HEK293 (cell line): ENCODE results near the gene ZP4.
A peak's percentile ranks its signal among the peaks of the same experiment; 100 is the strongest.

Experiments used
- HIC1 ChIP-seq: fragments of 450-650 bp; formaldehyde crosslinking; IDR thresholded peaks from 2 replicates; pipeline ENCODE4 v1.5.1; 2016; ENCODE audit warnings: missing biosample characterization, missing genetic modification characterization
- MZF1 ChIP-seq: fragments of 450-650 bp; formaldehyde crosslinking; IDR thresholded peaks from 2 replicates; pipeline ENCODE4 v1.5.1; 2017; ENCODE audit warnings: missing biosample characterization, missing genetic modification characterization, borderline replicate concordance
- PRDM1 ChIP-seq: fragments of 450-650 bp; formaldehyde crosslinking; IDR thresholded peaks from 2 replicates; pipeline ENCODE4; 2016; ENCODE audit warnings: missing biosample characterization, missing genetic modification characterization
- PRDM10 ChIP-seq: fragments of 450-650 bp; formaldehyde crosslinking; IDR thresholded peaks from 2 replicates; pipeline ENCODE4 v1.5.1; 2016; ENCODE audit warnings: missing biosample characterization, missing genetic modification characterization
- SETDB1 ChIP-seq: IDR thresholded peaks from one replicate; pipeline ENCODE4 v1.6.1; 2017; ENCODE audit warnings: mild to moderate bottlenecking, low read length, moderate library complexity, mixed read lengths; ENCODE audit not compliant: insufficient read length
- SP3 ChIP-seq: fragments of 450-650 bp; formaldehyde crosslinking; IDR thresholded peaks from 2 replicates; pipeline ENCODE4 v1.5.1; 2016; ENCODE audit warnings: missing biosample characterization, missing genetic modification characterization
- SP7 ChIP-seq: fragments of 450-650 bp; formaldehyde crosslinking; IDR thresholded peaks from 2 replicates; pipeline ENCODE4 v1.5.1; 2016; ENCODE audit warnings: missing biosample characterization, missing genetic modification characterization
- TRIM28 ChIP-seq: IDR thresholded peaks from 2 replicates; pipeline ENCODE4 v1.6.1; 2011; ENCODE audit warnings: low read length, control low read depth, borderline replicate concordance
- ZBTB21 ChIP-seq: fragments of 450-650 bp; formaldehyde crosslinking; IDR thresholded peaks from 2 replicates; pipeline ENCODE4 v1.5.1; 2017; ENCODE audit warnings: missing biosample characterization, missing genetic modification characterization
- ZBTB48 ChIP-seq: fragments of 450-650 bp; formaldehyde crosslinking; IDR thresholded peaks from 2 replicates; pipeline ENCODE4 v1.5.1; 2016; ENCODE audit warnings: missing biosample characterization, missing genetic modification characterization
- ZEB2 ChIP-seq: fragments of 450-650 bp; formaldehyde crosslinking; IDR thresholded peaks from 2 replicates; pipeline ENCODE4 v1.5.1; 2016; ENCODE audit warnings: missing biosample characterization, missing genetic modification characterization
- ZNF184 ChIP-seq: fragments of 450-650 bp; IDR thresholded peaks from 2 replicates; pipeline ENCODE4 v1.5.1; 2018; ENCODE audit warnings: missing biosample characterization, mild to moderate bottlenecking, missing genetic modification characterization
- ZNF24 ChIP-seq: fragments of 450-650 bp; formaldehyde crosslinking; IDR thresholded peaks from 2 replicates; pipeline ENCODE4 v1.5.1; 2016; ENCODE audit warnings: missing biosample characterization, missing genetic modification characterization
- ZNF324 ChIP-seq: fragments of 450-650 bp; formaldehyde crosslinking; IDR thresholded peaks from 2 replicates; pipeline ENCODE4 v1.5.1; 2016; ENCODE audit warnings: missing biosample characterization, missing genetic modification characterization
- ZNF366 ChIP-seq: fragments of 450-650 bp; formaldehyde crosslinking; conservative IDR thresholded peaks from 2 replicates; pipeline ENCODE4 v1.5.1; 2016; ENCODE audit warnings: missing biosample characterization, missing genetic modification characterization
- ZNF394 ChIP-seq: fragments of 450-650 bp; formaldehyde crosslinking; IDR thresholded peaks from 2 replicates; pipeline ENCODE4 v1.5.1; 2016; ENCODE audit warnings: missing biosample characterization, missing genetic modification characterization, mild to moderate bottlenecking, moderate library complexity, borderline replicate concordance
- ZNF433 ChIP-seq: fragments of 450-650 bp; formaldehyde crosslinking; IDR thresholded peaks from 2 replicates; pipeline ENCODE4 v1.5.1; 2016; ENCODE audit warnings: missing biosample characterization, missing genetic modification characterization, low read depth
- ZNF580 ChIP-seq: fragments of 450-650 bp; formaldehyde crosslinking; IDR thresholded peaks from 2 replicates; pipeline ENCODE4 v1.5.1; 2016; ENCODE audit warnings: missing biosample characterization, missing genetic modification characterization
- ZNF610 ChIP-seq: fragments of 450-650 bp; formaldehyde crosslinking; IDR thresholded peaks from 2 replicates; pipeline ENCODE4 v1.5.1; 2016; ENCODE audit warnings: missing biosample characterization, missing genetic modification characterization, borderline replicate concordance
- ZNF629 ChIP-seq: fragments of 450-650 bp; formaldehyde crosslinking; IDR thresholded peaks from 2 replicates; pipeline ENCODE4 v1.5.1; 2017; ENCODE audit warnings: missing biosample characterization, missing genetic modification characterization
- ZNF639 ChIP-seq: fragments of 450-650 bp; formaldehyde crosslinking; IDR thresholded peaks from 2 replicates; pipeline ENCODE4 v1.5.1; 2016; ENCODE audit warnings: missing biosample characterization, missing genetic modification characterization
- ZNF777 ChIP-seq: fragments of 450-650 bp; formaldehyde crosslinking; IDR thresholded peaks from 2 replicates; pipeline ENCODE4 v1.5.1; 2017; ENCODE audit warnings: missing biosample characterization, missing genetic modification characterization, borderline replicate concordance
- ZNF830 ChIP-seq: fragments of 450-650 bp; IDR thresholded peaks from 2 replicates; pipeline ENCODE4 v1.5.0; 2018; ENCODE audit warnings: missing biosample characterization, missing genetic modification characterization, low read depth, mild to moderate bottlenecking, moderate library complexity
- ZNF837 ChIP-seq: fragments of 450-650 bp; formaldehyde crosslinking; IDR thresholded peaks from 2 replicates; pipeline ENCODE4 v1.5.1; 2016; ENCODE audit warnings: missing biosample characterization, missing genetic modification characterization
- TF ChIP-seq, protein P1 (sequence below): fragments of 450-650 bp; formaldehyde crosslinking; IDR thresholded peaks from 2 replicates; pipeline ENCODE4 v1.5.0; 2017; ENCODE audit warnings: missing biosample characterization, missing genetic modification characterization, borderline replicate concordance
- TF ChIP-seq, protein P2 (sequence below): IDR thresholded peaks from 2 replicates; pipeline ENCODE4 v1.6.1; 2011; ENCODE audit warnings: mild to moderate bottlenecking, low read depth, low read length, borderline replicate concordance
- TF ChIP-seq, protein P3 (sequence below): fragments of 450-650 bp; formaldehyde crosslinking; IDR thresholded peaks from 2 replicates; pipeline ENCODE4 v1.5.1; 2016; ENCODE audit warnings: missing biosample characterization, missing genetic modification characterization

The ZP4 gene

DNA sequence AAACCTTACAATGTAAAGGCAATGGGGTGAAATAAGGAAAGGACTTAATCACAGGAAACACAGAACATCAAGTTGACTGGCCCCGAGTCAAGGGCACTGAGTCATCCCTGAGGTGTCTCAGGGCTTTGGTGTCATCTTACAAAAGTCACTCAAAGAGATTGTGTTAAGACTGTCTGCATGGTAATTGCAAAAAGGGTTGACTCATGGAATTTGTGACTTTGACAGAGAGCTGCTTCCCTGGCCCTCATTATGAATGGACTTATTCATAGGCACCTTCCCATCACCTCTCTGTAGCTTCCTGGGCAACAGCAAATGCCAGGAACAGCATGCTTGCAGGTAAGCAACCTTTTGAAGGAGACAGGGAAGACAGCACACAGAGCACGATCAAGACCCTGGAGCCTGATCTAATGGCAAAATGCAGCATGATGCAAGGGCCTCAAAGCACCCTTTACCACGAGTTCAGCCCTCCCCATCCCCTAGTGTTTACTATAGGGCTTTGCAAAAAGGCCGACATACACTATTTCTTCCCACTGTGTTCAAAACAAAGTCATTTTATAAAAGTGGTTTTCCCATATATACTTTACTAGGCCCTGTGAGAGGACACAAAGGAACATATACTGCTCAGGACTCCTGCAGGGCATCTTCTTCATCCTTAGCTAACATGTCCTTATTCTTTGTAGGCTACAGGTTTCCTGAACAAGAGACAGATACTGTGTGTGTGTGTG is 17.1 kb downstream of the ZP4 start (continued):
- no peak for TF ChIP-seq ZNF830 (tag by site-specific recombination)
- TF ChIP-seq ZNF777 (tag by site-specific recombination) = no peak
- no peak for TF ChIP-seq ZNF324 (tag by site-specific recombination)
- peak; percentile 64; the same call in 1 of the 2 replicates for TF ChIP-seq ZNF639
- TF ChIP-seq, protein P1, sequence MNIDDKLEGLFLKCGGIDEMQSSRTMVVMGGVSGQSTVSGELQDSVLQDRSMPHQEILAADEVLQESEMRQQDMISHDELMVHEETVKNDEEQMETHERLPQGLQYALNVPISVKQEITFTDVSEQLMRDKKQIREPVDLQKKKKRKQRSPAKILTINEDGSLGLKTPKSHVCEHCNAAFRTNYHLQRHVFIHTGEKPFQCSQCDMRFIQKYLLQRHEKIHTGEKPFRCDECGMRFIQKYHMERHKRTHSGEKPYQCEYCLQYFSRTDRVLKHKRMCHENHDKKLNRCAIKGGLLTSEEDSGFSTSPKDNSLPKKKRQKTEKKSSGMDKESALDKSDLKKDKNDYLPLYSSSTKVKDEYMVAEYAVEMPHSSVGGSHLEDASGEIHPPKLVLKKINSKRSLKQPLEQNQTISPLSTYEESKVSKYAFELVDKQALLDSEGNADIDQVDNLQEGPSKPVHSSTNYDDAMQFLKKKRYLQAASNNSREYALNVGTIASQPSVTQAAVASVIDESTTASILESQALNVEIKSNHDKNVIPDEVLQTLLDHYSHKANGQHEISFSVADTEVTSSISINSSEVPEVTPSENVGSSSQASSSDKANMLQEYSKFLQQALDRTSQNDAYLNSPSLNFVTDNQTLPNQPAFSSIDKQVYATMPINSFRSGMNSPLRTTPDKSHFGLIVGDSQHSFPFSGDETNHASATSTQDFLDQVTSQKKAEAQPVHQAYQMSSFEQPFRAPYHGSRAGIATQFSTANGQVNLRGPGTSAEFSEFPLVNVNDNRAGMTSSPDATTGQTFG (tag by site-specific recombination) = no peak
- TF ChIP-seq, protein P2, sequence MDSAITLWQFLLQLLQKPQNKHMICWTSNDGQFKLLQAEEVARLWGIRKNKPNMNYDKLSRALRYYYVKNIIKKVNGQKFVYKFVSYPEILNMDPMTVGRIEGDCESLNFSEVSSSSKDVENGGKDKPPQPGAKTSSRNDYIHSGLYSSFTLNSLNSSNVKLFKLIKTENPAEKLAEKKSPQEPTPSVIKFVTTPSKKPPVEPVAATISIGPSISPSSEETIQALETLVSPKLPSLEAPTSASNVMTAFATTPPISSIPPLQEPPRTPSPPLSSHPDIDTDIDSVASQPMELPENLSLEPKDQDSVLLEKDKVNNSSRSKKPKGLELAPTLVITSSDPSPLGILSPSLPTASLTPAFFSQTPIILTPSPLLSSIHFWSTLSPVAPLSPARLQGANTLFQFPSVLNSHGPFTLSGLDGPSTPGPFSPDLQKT = 0 out of 2 replicates have a peak, but pooled peaks have one; percentile 28
- peak; percentile 89 for TF ChIP-seq SP7 (tag by site-specific recombination)
- TF ChIP-seq ZBTB48 (tag by site-specific recombination) = peak; percentile 44; the same call in 1 of the 2 replicates
- peak; percentile 97 for TF ChIP-seq TRIM28
- no peak for TF ChIP-seq ZNF610 (tag by site-specific recombination)
- TF ChIP-seq ZNF184 (tag by site-specific recombination) = peak; percentile 91
- TF ChIP-seq ZEB2 (tag by site-specific recombination) = peak; percentile 75
- TF ChIP-seq ZNF580 (tag by site-specific recombination) = no peak
- no peak for TF ChIP-seq ZNF433 (tag by site-specific recombination)
- peak; percentile 82 for TF ChIP-seq HIC1 (tag by site-specific recombination)
- peak; percentile 24 for TF ChIP-seq SP3 (tag by site-specific recombination)
- TF ChIP-seq ZNF394 (tag by site-specific recombination) = peak; percentile 60; the same call in 1 of the 2 replicates
- peak; percentile 63 for TF ChIP-seq PRDM10 (tag by site-specific recombination)
- no peak for TF ChIP-seq ZNF837 (tag by site-specific recombination)
- 0 out of 2 replicates have a peak, but pooled peaks have one; percentile 25 for TF ChIP-seq MZF1
- TF ChIP-seq, protein P3, sequence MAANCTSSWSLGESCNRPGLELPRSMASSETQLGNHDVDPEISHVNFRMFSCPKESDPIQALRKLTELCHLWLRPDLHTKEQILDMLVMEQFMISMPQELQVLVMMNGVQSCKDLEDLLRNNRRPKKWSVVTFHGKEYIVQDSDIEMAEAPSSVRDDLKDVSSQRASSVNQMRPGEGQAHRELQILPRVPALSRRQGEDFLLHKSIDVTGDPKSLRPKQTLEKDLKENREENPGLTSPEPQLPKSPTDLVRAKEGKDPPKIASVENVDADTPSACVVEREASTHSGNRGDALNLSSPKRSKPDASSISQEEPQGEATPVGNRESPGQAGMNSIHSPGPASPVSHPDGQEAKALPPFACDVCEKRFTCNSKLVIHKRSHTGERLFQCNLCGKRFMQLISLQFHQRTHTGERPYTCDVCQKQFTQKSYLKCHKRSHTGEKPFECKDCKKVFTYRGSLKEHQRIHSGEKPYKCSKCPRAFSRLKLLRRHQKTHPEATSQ (tag by site-specific recombination) = no peak
- peak; percentile 57 for TF ChIP-seq ZBTB21
- TF ChIP-seq SETDB1 = peak; percentile 28
- peak; percentile 45; the same call in 1 of the 2 replicates for TF ChIP-seq PRDM1
- TF ChIP-seq ZNF24 (tag by site-specific recombination) = peak; percentile 74; the same call in 1 of the 2 replicates
- TF ChIP-seq ZNF629 = peak; percentile 84
- peak; percentile 81 for TF ChIP-seq ZNF366
